GM23338 (cell line): ENCODE data around the gene ADGRB3. TPM values are rescaled to one million over a fixed set of nuclear protein-coding genes. Genes with fewer than 3 reads are reported as not detected.

Experiments
- ATAC-seq: fragments of 200-7000 bp; cut with Tn5 transposase; 3 replicates; pipeline ENCODE4 v1.9.1; 2020
- DNase-seq: peaks from one replicate; pipeline ENCODE4 v3.0.0-alpha.2; 2015; ENCODE audit warnings: low spot score
- H2AFZ ChIP-seq: fragments of 200-600 bp; sonication (generic); 2 replicates; pipeline ENCODE4 v1.8.0; 2016; ENCODE audit warnings: antibody characterized with exemption, mild to moderate bottlenecking, moderate library complexity
- H3F3A ChIP-seq: fragments of 200-600 bp; sonication (generic); replicated peaks from 2 replicates; pipeline ENCODE4 v1.8.0; 2017; ENCODE audit warnings: antibody characterized with exemption, mixed run types, low read depth
- H3K27ac ChIP-seq: fragments of 200-600 bp; sonication (generic); 2 replicates; pipeline ENCODE4 v1.6.1; 2016; ENCODE audit warnings: low read depth
- H3K27me3 ChIP-seq: fragments of 200-600 bp; sonication (generic); 2 replicates; pipeline ENCODE4 v1.8.0; 2016; ENCODE audit warnings: mild to moderate bottlenecking, mixed run types, moderate library complexity; ENCODE audit not compliant: insufficient read depth
- H3K36me3 ChIP-seq: fragments of 200-600 bp; sonication (generic); 2 replicates; pipeline ENCODE4 v1.8.0; 2016; ENCODE audit warnings: mild to moderate bottlenecking; ENCODE audit not compliant: insufficient read depth
- H3K4me1 ChIP-seq: fragments of 200-600 bp; sonication (generic); 2 replicates; pipeline ENCODE4 v1.8.0; 2016; ENCODE audit warnings: mild to moderate bottlenecking, moderate library complexity; ENCODE audit not compliant: insufficient read depth
- H3K4me2 ChIP-seq: fragments of 200-600 bp; sonication (generic); 2 replicates; pipeline ENCODE4 v1.7.1; 2017; ENCODE audit warnings: mixed run types
- H3K4me3 ChIP-seq: fragments of 200-600 bp; sonication (generic); 2 replicates; pipeline ENCODE4 v1.6.1; 2016; ENCODE audit warnings: mixed run types
- H3K79me2 ChIP-seq: fragments of 200-600 bp; sonication (generic); replicated peaks from 2 replicates; pipeline ENCODE4 v1.8.0; 2017; ENCODE audit warnings: mild to moderate bottlenecking; ENCODE audit not compliant: insufficient read depth
- H3K9me2 ChIP-seq: fragments of 200-600 bp; sonication (generic); 2 replicates; pipeline ENCODE4 v1.8.0; 2017; ENCODE audit not compliant: insufficient read depth
- H4K20me1 ChIP-seq: fragments of 200-600 bp; sonication (generic); replicated peaks from 2 replicates; pipeline ENCODE4 v1.8.0; 2017; ENCODE audit warnings: mild to moderate bottlenecking; ENCODE audit not compliant: insufficient read depth
- H3K27ac Mint-ChIP-seq: 2 replicates; pipeline ENCODE4 v1.8.0; 2020; ENCODE audit warnings: inconsistent platforms, mild to moderate bottlenecking, moderate library complexity, mixed read lengths
- H3K27me3 Mint-ChIP-seq: 3 replicates; pipeline ENCODE4 v1.8.0; 2022; ENCODE audit warnings: low read depth, mild to moderate bottlenecking, moderate library complexity, mixed read lengths, inconsistent platforms; ENCODE audit not compliant: insufficient read depth, poor library complexity
- H3K36me3 Mint-ChIP-seq: 3 replicates; pipeline ENCODE4 v1.8.0; 2021; ENCODE audit warnings: low read depth, mild to moderate bottlenecking, inconsistent platforms, moderate library complexity, mixed read lengths
- H3K4me1 Mint-ChIP-seq: 3 replicates; pipeline ENCODE4 v1.8.0; 2020; ENCODE audit warnings: mild to moderate bottlenecking, inconsistent platforms, mixed read lengths
- H3K4me3 Mint-ChIP-seq: 3 replicates; pipeline ENCODE4 v1.8.0; 2021; ENCODE audit warnings: moderate library complexity, mild to moderate bottlenecking, inconsistent platforms, mixed read lengths
- H3K9me3 Mint-ChIP-seq: 3 replicates; pipeline ENCODE4 v1.8.0; 2020; ENCODE audit warnings: moderate library complexity, mild to moderate bottlenecking, inconsistent platforms, mixed read lengths
- CREB1 ChIP-seq: fragments of 250-450 bp; sonication (Bioruptor Pico); IDR thresholded peaks from 2 replicates; pipeline ENCODE4 v1.5.0; 2020; ENCODE audit warnings: low read depth, mild to moderate bottlenecking, moderate library complexity
- ETS1 ChIP-seq: IDR thresholded peaks from 2 replicates; pipeline ENCODE4 v1.6.1; 2016; ENCODE audit warnings: antibody characterized with exemption
- EZH2 ChIP-seq: fragments of 200-600 bp; sonication (generic); IDR thresholded peaks from one replicate; pipeline ENCODE4 v1.8.0; 2017; ENCODE audit warnings: antibody characterized with exemption, mild to moderate bottlenecking, low read depth; ENCODE audit not compliant: unreplicated experiment
- EZH2phosphoT487 ChIP-seq: fragments of 200-600 bp; sonication (generic); IDR thresholded peaks from one replicate; pipeline ENCODE4 v1.8.1; 2018; ENCODE audit warnings: antibody characterized with exemption; ENCODE audit not compliant: unreplicated experiment
- JUNB ChIP-seq: IDR thresholded peaks from one replicate; pipeline ENCODE4 v1.6.1; 2016; ENCODE audit warnings: antibody characterized with exemption; ENCODE audit not compliant: unreplicated experiment
- NANOG ChIP-seq: IDR thresholded peaks from 2 replicates; pipeline ENCODE4 v1.6.1; 2016; ENCODE audit warnings: antibody characterized with exemption, borderline replicate concordance
- POLR2AphosphoS5 ChIP-seq: IDR thresholded peaks from 2 replicates; pipeline ENCODE4 v1.6.1; 2016; ENCODE audit warnings: antibody characterized with exemption, low read depth
- STAT1 ChIP-seq: IDR thresholded peaks from one replicate; pipeline ENCODE4 v1.6.1; 2016; ENCODE audit warnings: antibody characterized with exemption; ENCODE audit not compliant: unreplicated experiment
- ZNF114 ChIP-seq: fragments of 250-450 bp; sonication (Bioruptor Pico); IDR thresholded peaks from 2 replicates; pipeline ENCODE4 v1.5.0; 2020; ENCODE audit warnings: mild to moderate bottlenecking, moderate library complexity
- ZNF331 ChIP-seq: fragments of 250-450 bp; sonication (Bioruptor Pico); IDR thresholded peaks from 2 replicates; pipeline ENCODE4 v1.5.0; 2020; ENCODE audit warnings: low read depth, mild to moderate bottlenecking, moderate library complexity
- polyA plus RNA-seq: library from polyadenylated mRNA; unstranded; fragments of >200 nt; fragmentation: Nextera tagmentation; extraction: Ambion mirVana; gene quantifications from 2 replicates; pipeline ENCODE4 v1.2.1, GENCODE V29; 2016
- total RNA-seq: library from RNA; depleted of rRNA; stranded (reverse); fragments of >200 nt; shearing (Covaris generic); gene quantifications from 2 replicates; pipeline ENCODE4 v1.2.3, GENCODE V29; 2014
- TF ChIP-seq, protein P1 (sequence below), 2 experiments: fragments of 200-600 bp in 1 of 2; sonication (generic) in 1 of 2; conservative IDR thresholded peaks; 2 replicates each; pipeline versions ENCODE4 v1.5.1 to v1.6.1; 2016 to 2017; ENCODE audit warnings: antibody characterized with exemption in 2 of 2, low read depth in 2 of 2, mild to moderate bottlenecking in 2 of 2, moderate library complexity in 1 of 2
- TF ChIP-seq, protein P2 (sequence below): IDR thresholded peaks from one replicate; pipeline ENCODE4 v1.6.1; 2018; ENCODE audit warnings: antibody characterized with exemption; ENCODE audit not compliant: unreplicated experiment

Gene ADGRB3
- total and polyA plus RNA-seq, 2 experiments from 2014 or later: 0.92 to 4.0 TPM

DNA sequence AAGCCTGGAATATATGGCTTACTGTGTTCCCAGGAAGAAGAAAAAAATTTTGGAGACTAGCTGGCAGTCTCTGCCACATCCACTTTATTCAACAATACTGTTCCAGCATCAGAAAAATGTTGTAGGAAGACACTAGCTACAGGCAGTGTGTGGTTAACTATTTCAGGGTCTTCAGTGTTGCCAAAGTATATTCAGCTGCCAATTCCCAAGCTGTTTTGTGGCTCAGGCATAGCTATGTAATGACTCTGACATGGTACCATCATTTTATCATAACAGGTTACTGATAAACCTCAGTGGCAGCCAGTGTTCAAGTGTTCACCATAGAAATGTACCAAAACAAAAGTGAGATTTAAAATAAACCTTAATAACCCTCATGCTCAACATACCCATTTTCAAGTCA, 503.1 kb downstream of the ADGRB3 start:
- Mint-ChIP-seq H3K9me3 (no peaks in the 10 kb centered on the region), H3K36me3 (no peaks in the 10 kb centered on the region), H3K27me3 (no peaks in the 10 kb centered on the region), H3K4me1 (peaks cover 4% of the 10 kb centered on the region; the same call in 1 of the 3 replicates), H3K27ac (no peak overlapping the region), H3K4me3 (no peak overlapping the region)
- Histone ChIP-seq H3K4me1 (no peaks in the 10 kb centered on the region; the same call in 1 of the 2 replicates), H3K27ac (no peak overlapping the region), H3K36me3 (no peaks in the 10 kb centered on the region), H3K27me3 (no peaks in the 10 kb centered on the region), H3K9me2 (no peaks in the 10 kb centered on the region), H3K4me3 (no peak overlapping the region), H3F3A (no peaks in the 10 kb centered on the region), H4K20me1 (no peaks in the 10 kb centered on the region), H3K4me2 (no peak overlapping the region), H3K79me2 (no peaks in the 10 kb centered on the region), H2AFZ (no peak overlapping the region)
- no peak for DNase-seq
- no peak for ATAC-seq
- TF ChIP-seq POLR2AphosphoS5 (no peak), EZH2 (no peak), ZNF331 (CRISPR knock-in tag) (no peak), NANOG (no peak), STAT1 (no peak), ZNF114 (CRISPR knock-in tag) (no peak), ETS1 (no peak), CREB1 (CRISPR knock-in tag) (no peak), EZH2phosphoT487 (no peak), JUNB (no peak)
- TF ChIP-seq, protein P1, sequence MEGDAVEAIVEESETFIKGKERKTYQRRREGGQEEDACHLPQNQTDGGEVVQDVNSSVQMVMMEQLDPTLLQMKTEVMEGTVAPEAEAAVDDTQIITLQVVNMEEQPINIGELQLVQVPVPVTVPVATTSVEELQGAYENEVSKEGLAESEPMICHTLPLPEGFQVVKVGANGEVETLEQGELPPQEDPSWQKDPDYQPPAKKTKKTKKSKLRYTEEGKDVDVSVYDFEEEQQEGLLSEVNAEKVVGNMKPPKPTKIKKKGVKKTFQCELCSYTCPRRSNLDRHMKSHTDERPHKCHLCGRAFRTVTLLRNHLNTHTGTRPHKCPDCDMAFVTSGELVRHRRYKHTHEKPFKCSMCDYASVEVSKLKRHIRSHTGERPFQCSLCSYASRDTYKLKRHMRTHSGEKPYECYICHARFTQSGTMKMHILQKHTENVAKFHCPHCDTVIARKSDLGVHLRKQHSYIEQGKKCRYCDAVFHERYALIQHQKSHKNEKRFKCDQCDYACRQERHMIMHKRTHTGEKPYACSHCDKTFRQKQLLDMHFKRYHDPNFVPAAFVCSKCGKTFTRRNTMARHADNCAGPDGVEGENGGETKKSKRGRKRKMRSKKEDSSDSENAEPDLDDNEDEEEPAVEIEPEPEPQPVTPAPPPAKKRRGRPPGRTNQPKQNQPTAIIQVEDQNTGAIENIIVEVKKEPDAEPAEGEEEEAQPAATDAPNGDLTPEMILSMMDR (conservative IDR thresholded peaks at IDR 0.05; ENCODE audit: low read depth in 2 of 2): no peak
- TF ChIP-seq, protein P2, sequence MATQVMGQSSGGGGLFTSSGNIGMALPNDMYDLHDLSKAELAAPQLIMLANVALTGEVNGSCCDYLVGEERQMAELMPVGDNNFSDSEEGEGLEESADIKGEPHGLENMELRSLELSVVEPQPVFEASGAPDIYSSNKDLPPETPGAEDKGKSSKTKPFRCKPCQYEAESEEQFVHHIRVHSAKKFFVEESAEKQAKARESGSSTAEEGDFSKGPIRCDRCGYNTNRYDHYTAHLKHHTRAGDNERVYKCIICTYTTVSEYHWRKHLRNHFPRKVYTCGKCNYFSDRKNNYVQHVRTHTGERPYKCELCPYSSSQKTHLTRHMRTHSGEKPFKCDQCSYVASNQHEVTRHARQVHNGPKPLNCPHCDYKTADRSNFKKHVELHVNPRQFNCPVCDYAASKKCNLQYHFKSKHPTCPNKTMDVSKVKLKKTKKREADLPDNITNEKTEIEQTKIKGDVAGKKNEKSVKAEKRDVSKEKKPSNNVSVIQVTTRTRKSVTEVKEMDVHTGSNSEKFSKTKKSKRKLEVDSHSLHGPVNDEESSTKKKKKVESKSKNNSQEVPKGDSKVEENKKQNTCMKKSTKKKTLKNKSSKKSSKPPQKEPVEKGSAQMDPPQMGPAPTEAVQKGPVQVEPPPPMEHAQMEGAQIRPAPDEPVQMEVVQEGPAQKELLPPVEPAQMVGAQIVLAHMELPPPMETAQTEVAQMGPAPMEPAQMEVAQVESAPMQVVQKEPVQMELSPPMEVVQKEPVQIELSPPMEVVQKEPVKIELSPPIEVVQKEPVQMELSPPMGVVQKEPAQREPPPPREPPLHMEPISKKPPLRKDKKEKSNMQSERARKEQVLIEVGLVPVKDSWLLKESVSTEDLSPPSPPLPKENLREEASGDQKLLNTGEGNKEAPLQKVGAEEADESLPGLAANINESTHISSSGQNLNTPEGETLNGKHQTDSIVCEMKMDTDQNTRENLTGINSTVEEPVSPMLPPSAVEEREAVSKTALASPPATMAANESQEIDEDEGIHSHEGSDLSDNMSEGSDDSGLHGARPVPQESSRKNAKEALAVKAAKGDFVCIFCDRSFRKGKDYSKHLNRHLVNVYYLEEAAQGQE: no peak
